GM18498 (cell line): ENCODE data around the gene IL10.

Source experiments
- ATAC-seq: cut with Tn5 transposase; IDR thresholded peaks from one replicate; pipeline ENCODE4 v1.9.1; 2021; ENCODE audit warnings: mild to moderate bottlenecking, moderate library complexity; ENCODE audit not compliant: unreplicated experiment

The IL10 gene

GRCh38 chr1:206737729-206738201 is 34.5 kb downstream of the IL10 start:
- no peak for ATAC-seq

GRCh38 chr1:206736878-206737728 is 35.2 kb downstream of the IL10 start:
- ATAC-seq = no peak

- no peak for ATAC-seq
These were observed 36.7 kb downstream of the IL10 start for GRCh38 chr1:206735553-206736031.

GRCh38 chr1:206734499-206735142 is 37.7 kb downstream of the IL10 start:
- ATAC-seq = peak; percentile 34

- ATAC-seq = no peak
These were observed 39.3 kb downstream of the IL10 start for GRCh38 chr1:206732992-206733391.

GRCh38 chr1:206732508-206732907 is 39.8 kb downstream of the IL10 start:
- ATAC-seq = no peak

GRCh38 chr1:206729507-206729906 is 42.8 kb downstream of the IL10 start:
- ATAC-seq = no peak

- no peak for ATAC-seq
These were observed 43.2 kb downstream of the IL10 start for GRCh38 chr1:206729050-206729449.

- no peak for ATAC-seq
These were observed 43.7 kb downstream of the IL10 start for GRCh38 chr1:206728697-206728987.

GRCh38 chr1:206727981-206728696 is 44.2 kb downstream of the IL10 start:
- no peak for ATAC-seq

GRCh38 chr1:206725109-206725963 is 47.0 kb downstream of the IL10 start:
- ATAC-seq = no peak

GRCh38 chr1:206723805-206724472 is 48.4 kb downstream of the IL10 start:
- no peak for ATAC-seq

GRCh38 chr1:206723462-206723804 is 48.9 kb downstream of the IL10 start:
- ATAC-seq = no peak

GRCh38 chr1:206722751-206723461 is 49.4 kb downstream of the IL10 start:
- ATAC-seq = no peak

GRCh38 chr1:206721454-206721853 is 50.8 kb downstream of the IL10 start:
- no peak for ATAC-seq

GRCh38 chr1:206719169-206719839 is 53.0 kb downstream of the IL10 start:
- ATAC-seq = no peak

- ATAC-seq = no peak
These were observed 54.7 kb downstream of the IL10 start for GRCh38 chr1:206717674-206717989.
